HG02981 (cell line): ENCODE measurements around the gene LRP5.
A peak's percentile ranks its signal among the peaks of the same experiment; 100 is the strongest.

Experiments
- ATAC-seq: cut with Tn5 transposase; IDR thresholded peaks from one replicate; pipeline ENCODE4 v1.9.1; 2021; ENCODE audit warnings: mild to moderate bottlenecking, moderate library complexity; ENCODE audit not compliant: unreplicated experiment

LRP5 gene

GRCh38 chr11:68367252-68367651 lies 54.9 kb downstream of the LRP5 start:
- no peak for ATAC-seq

GRCh38 chr11:68369756-68370155 lies 57.4 kb downstream of the LRP5 start:
- no peak for ATAC-seq

GRCh38 chr11:68370211-68371111 lies 58.1 kb downstream of the LRP5 start:
- peak; percentile 62 for ATAC-seq

- no peak for ATAC-seq
Measured at GRCh38 chr11:68371171-68372041, 59.0 kb downstream of the LRP5 start.

- ATAC-seq: no peak
Measured at GRCh38 chr11:68372114-68372513, 59.7 kb downstream of the LRP5 start.

GRCh38 chr11:68372625-68373024 lies 60.2 kb downstream of the LRP5 start:
- ATAC-seq: no peak

- ATAC-seq: no peak
Measured at GRCh38 chr11:68373189-68373814, 60.9 kb downstream of the LRP5 start.

- ATAC-seq: no peak
Measured at GRCh38 chr11:68373815-68374501, 61.6 kb downstream of the LRP5 start.

GRCh38 chr11:68374531-68374930 lies 62.1 kb downstream of the LRP5 start:
- no peak for ATAC-seq

- no peak for ATAC-seq
Measured at GRCh38 chr11:68375337-68375736, 62.9 kb downstream of the LRP5 start.

- ATAC-seq: no peak
Measured at GRCh38 chr11:68375766-68376165, 63.4 kb downstream of the LRP5 start.

GRCh38 chr11:68377389-68377795 lies 65.0 kb downstream of the LRP5 start:
- ATAC-seq: no peak

GRCh38 chr11:68379206-68379605 lies 66.8 kb downstream of the LRP5 start:
- ATAC-seq: no peak

GRCh38 chr11:68380786-68381622 lies 68.6 kb downstream of the LRP5 start:
- ATAC-seq: no peak

- ATAC-seq: no peak
Measured at GRCh38 chr11:68381716-68382115, 69.3 kb downstream of the LRP5 start.

GRCh38 chr11:68382358-68382998 lies 70.1 kb downstream of the LRP5 start:
- no peak for ATAC-seq

- ATAC-seq: no peak
Measured at GRCh38 chr11:68383976-68384501, 71.6 kb downstream of the LRP5 start.

- ATAC-seq: no peak
Measured at GRCh38 chr11:68384530-68385081, 72.2 kb downstream of the LRP5 start.

GRCh38 chr11:68385128-68385527 lies 72.7 kb downstream of the LRP5 start:
- ATAC-seq: no peak
